SIG-M5 (cell line): ENCODE data around the gene CHMP6.

Source experiments
- DNase-seq: peaks from one replicate; lab custom pipeline; 2025; lab: John Stamatoyannopoulos, UW

Gene CHMP6

DNA sequence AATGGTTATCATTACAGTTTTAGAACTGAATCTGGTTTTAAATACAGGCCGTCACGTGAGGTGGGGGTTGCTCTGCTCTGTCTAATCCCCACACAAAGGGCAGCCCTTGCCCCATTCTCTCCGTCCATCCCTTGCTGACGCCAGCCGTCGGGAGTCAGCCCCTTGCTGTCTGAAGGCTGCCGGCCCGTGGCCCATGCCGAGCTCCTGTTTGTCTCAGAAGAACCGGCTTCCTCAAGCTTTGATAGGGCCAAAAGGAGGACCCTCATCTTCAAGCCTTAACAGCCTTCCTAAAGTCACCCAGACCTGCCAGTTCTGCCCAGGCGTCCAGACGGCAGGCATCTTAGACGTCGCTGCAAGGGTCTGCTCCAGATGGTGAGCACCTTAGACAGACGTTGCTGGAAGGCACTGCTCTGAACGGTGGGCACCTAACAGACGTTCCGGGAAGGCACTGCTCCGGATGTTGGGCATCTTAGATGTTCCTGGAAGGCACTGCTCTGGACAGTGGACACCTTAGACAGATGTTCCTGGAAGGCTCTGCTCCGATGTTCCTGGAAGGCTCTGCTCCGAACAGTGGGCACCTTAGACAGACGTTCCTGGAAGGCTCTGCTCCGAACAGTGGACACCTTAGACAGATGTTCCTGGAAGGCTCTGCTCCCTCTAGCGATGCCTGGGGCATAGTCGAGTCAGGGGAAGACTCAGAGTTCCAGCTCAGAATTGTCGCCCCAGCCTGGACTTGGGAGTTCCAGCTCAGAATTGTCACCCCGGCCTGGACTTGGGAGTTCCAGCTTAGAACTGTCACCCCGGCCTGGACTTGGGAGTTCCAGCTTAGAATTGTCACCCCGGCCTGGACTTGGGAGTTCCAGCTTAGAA lies 35.1 kb upstream of the CHMP6 start:
- DNase-seq: no peak

GRCh38 chr17:80957461-80957941 lies 34.1 kb upstream of the CHMP6 start:
- no peak for DNase-seq

- no peak for DNase-seq
Measured at GRCh38 chr17:80959330-80960036, 32.2 kb upstream of the CHMP6 start.

GRCh38 chr17:80960037-80960796 lies 31.4 kb upstream of the CHMP6 start:
- DNase-seq: no peak

DNA sequence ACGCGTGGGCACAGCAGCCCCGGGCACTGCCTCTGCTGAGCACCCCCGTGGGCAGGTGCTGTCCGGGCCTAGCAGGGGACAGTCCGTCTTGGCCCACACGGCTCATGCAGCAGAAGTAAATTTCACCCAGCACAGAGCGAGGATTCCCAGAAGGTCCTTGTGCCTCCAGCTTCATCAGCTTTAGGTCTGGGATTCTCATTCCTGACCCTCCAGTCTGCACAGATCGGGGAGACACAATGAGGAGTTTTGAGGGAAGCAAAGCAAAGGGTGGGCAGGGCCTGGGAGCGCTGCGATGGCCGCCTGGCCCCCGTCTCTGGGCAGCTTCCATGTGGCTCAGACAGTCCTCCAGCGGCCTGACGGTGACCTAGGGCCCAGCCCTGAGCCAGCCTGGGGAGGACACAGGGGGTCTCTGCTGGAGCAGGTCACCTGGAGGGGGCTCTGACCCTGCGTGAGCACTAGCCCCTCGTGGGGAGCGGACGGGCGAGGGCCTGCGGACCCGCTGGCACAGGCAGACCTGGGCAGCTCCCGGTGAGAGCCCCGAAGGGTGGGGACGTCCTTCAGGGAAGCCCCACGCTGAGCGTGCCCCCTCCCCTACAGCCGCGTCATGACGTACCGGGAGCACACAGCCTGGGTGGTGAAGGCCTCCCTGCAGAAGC lies 30.7 kb upstream of the CHMP6 start:
- DNase-seq: no peak

DNA sequence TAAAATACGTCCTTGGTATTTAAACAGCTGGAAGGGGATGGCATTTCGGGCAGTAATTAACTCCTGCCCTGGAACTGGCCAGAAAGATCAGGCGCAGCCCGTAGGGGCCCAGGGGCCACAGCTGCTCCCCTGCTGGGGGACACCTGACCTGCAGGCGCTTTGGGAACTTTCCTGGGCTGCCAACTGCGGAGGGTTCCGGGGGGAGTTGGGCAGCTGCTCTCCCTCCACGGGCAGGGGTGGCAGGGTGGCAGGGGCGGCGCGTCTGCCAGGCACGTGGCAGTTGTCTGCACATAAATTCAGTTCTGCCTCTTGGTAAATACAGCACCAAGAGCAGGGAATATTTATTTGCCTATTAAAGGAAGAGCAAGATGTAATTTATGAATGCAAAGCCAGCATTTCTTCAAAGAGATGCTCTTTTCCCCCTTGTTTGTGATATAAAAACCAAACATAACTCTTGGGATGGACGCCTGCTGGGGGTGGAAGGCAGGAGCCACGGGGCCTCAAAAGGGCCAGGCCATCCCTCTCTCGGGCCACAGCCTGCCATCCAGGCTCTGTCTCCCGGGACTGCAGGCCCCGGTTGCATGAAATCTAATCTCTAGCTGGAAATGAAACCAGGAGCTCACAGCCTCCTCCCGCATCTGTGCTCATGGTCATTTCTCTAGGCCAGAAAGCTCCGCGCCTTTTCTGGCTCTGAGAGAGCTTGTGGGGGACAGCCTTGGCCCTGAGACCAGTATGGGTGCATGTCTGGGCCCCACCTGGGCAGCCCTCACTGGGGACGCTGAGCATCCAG lies 29.9 kb upstream of the CHMP6 start:
- DNase-seq: no peak

DNA sequence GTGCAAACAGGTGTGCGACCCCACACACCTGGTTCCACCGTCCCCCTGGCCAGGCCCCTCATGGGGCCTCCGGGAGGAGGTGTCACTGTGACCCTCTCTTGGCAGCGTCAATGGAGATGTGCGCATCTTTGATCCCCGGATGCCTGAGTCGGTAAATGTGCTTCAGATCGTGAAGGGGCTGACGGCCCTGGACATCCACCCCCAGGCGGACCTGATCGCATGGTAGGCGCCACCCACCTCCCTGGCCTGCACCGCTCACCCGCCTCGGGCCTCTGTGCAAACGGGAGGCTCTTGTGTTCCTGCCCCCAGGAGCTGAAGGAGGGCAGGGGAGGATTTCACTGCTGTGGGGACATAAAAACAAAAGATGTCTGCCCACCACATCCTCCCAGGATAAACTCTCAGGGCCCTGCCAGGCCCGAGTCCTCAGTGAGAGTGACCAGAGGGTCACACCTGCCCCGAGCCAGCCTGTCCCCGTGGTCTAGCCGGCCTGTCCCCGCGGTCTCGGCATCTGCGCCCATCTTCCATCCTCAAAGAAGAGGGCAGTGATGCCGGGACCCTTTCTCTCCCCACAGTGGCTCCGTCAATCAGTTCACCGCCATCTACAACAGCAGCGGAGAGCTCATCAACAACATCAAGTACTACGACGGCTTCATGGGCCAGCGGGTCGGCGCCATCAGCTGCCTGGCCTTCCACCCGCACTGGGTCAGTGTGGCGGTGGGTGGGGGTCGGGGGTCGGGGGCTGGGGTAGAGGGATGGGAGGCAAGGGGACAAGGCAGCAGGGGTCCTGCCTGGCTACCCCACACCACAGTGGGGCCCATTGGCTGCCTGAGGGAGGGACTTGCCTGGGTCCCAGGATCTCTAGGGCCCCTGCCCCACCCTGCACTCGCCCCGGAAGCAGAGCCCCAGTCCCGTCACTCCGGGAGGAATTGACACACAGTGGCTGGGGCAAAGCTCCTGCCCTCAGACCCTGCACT lies 29.0 kb upstream of the CHMP6 start:
- no peak for DNase-seq

DNA sequence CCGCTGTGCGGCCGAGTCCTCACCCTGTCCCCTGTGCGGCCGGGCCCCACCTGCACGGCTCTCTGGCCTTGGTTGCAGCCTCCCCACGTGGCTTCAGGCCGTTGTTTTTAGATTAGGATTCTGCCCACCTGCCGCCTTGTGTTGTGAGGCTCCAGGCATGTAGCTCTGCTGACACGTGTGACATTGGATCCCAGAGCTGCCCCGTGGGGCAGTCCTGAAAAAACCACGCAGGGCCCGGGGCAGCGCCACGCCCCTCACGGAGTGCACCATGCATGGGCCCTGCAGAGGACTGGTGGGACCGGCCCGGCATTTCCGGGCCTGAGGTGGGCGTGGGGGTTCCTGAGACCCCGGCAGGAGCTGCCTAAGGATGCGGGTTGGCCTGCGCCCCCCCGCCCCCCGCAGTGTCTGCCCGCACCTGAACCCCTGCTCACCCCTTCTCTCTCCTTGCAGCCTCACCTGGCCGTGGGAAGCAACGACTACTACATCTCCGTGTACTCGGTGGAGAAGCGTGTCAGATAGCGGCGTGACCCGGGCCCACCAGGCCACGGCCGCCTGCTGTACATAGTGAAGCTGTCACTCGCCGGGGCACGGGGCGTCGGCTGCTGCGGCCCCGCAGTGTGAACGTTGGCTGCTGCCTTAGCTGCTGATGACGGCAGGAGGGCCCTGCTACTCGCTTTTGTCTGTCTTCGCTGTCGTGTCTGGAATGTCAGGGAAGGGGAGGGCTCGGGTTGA lies 27.7 kb upstream of the CHMP6 start:
- no peak for DNase-seq

DNA sequence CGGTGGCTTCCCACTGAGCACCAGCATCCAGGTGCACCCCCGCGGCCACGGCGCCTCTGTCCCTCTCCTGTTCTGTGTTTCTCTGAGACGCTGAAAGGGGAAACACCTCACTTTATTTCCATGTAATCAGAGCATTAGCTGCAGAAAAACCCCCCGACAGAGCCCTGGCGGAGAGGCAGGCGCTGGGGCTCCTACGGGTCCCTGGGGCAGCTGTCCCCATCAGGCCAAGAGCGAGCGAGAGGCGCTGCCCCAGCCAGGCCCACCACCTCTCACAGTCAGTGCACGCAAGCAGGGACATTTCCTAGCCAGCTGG lies 27.1 kb upstream of the CHMP6 start:
- DNase-seq: no peak

DNA sequence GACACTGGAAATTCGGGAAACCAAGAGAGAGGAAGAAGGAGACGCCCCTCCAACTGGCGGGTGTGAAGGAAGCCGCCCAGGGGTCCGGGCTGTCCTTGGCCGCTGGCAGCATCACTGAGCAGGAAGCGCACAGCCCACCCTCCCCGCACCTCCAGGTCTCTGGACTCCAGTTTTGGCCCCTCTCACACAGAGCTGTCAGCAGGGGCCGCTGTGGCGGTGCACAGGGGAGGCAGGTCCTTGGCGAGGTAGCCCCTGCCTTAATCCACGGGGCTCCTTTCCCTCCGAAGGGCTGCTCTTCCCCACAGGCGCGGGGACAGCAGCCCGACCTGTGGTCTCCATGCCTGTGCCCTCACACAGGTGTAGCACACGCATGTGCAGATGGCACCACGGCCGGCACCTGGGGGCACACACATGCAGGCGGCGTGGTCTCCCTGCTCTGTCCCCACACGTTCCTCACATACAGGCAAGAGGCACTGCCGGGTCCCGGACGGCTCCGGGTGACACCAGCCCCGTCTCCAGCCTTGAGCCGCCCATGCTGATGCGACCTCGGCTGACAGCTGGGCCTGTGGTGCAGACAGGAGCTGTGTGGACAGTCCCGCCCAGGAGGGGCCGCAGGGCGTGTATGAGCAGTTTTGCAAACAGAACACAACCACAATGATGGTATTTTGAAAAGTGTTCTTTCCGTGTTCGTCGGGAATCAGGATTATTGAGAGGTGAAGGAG lies 26.6 kb upstream of the CHMP6 start:
- DNase-seq: no peak

- no peak for DNase-seq
Measured at GRCh38 chr17:80965606-80966005, 26.0 kb upstream of the CHMP6 start.

DNA sequence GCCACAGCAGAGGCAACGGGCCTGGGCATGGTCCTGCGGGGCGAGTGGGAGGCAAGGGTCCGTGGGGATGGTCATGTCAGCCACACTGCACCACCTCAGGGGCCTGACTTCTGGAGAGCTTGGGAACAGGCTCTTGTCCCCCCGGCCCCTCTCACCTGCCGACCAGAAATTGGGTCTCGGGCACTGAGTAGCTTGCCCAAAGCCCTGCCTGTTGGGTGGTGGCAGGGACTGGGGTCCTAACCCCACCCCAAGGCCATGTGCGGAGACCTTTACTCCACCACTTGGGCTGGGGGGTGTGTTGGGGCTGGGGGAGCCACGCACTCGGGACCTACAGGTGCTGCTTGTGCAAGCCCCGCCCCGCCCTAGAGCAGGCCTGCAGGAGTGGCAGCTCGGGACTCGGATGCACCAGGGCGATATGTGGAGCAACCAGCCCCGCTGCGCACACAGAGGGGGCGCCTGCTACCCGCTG lies 24.2 kb upstream of the CHMP6 start:
- DNase-seq: no peak

DNA sequence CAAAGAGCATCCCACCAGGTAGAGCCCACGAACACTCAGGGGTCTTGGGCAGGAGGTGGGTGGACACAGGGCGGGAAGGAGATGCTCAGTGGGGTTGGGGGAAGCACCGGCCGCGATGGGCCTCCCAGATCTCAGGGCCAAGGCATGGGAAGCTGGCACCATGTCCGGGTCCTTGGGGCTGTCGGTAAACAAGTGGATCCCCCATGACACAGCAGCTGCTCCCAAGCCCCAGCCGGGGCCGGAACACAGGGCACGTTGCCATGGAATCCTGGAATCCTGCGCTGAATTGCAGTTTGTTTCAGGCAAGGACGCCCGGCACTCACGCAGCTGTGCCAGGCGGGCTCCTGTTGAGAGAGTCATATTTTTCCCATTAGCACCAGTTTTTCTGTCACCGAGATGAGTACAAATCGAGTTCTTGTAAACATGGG lies 23.0 kb upstream of the CHMP6 start:
- DNase-seq: no peak

DNA sequence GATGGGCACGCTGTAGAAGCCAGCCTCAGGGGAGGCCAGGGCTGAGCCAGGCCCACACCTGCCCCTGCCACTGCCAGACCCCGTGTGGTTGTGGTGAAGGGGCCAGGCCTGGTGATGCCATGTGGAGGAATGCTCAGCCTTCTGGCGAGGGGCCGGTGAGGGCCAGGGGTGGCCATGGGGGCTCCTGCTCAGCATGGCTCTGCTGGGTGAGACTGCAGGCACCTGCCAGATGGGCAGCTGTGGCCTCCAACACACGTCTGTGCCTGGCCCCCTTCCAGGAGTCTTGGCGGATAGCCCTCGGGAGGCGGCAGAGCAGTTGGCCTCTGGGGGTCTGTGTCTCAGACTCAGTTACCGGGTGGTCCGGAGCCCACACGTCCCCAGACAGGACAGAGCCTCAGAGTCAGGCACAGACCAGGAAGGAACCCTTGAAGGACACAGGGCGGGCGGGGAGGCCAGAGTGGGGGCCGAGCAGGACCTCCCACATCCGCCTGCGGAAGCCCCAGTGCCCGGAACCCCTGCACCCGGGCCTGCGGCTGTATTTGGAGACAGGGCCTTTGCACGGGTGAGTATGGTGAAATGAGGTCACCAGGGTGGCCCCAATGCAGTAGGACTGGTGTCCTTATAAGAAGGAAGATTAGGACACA lies 22.5 kb upstream of the CHMP6 start:
- DNase-seq: no peak

DNA sequence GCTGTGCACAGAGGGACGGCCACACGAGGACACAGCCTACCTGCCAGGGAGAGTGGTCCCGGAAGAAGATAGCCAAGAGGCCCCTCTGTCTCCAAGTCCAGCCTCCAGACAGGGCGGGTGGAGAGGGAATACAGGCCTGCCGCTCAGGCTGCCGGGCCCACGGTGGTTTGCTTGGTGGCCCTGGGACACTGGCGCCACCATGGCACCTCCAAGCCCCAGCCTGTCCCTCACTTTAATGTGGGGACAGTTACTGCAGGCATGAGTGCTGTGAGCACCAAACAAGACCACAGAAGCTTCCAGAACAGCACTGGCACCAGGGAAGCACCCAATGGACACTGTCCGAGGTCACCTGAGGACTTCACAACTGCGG lies 22.0 kb upstream of the CHMP6 start:
- no peak for DNase-seq

DNA sequence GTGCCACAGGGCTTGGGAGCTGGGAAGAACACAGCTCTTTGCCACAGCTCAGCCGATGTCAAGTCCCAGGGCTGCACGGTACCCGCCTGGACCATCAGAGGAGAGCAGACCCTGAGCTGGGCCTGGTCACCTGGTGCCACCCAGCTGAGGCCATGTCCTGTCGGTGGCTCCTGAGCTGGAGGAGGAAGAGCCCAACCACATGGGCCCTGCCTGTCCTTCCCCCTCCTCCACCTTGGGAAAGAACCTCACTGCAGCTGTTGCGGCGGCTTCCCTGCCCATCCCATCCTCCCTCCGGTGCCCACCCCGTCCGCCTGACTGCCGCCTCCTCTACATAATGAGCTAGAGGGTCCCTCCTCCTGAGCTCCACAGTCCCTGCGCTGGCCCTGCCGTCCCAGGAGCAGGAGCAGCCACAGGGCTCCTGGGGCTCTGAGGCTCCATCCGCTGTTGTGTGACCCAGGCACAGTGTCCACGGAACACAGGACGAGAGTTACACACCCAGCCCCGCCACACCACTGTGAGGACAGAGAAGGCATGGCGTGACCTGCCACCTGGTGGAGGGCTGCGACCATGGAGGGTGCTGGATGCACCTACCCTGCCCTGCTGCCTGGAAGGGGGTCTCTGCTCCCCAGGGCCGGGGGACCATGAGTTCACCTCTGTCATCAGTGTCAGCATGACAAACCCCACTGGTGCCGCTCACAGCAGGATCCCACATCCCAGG lies 21.4 kb upstream of the CHMP6 start:
- DNase-seq: no peak
